Measurements from ENCODE around the gene BICDL2.
A peak's percentile ranks its signal among the peaks of the same experiment; 100 is the strongest.

The BICDL2 gene

DNA sequence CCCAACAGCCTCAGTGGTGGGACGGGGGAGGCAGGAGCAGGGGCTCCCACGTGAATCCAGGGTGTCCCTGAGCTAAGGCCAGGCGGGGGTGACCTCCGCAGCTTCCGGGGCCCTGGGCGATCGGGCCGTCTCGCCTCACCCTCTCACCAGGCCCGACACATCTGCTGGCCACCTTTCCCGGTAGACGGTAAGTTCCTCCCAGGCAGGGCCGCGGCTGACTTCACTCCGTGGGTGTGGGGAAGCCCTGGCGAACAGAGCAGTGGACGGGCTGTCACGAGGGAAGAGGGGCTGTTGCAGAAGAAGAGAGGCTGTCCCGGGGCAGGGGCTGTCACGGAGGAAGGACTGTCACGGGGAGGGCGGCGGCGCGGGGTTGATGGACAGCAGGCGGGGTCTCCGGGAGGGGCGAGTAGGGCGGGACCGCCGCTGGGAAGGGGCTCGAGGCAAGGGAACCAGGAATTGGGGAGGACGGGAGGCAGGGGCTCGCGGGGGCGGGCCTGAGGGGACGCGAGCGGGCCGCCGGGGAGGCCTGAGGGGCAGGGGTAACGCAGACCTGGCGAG lies 57.0 kb downstream of the BICDL2 start (continued):
- TF ChIP-seq, protein P1, sequence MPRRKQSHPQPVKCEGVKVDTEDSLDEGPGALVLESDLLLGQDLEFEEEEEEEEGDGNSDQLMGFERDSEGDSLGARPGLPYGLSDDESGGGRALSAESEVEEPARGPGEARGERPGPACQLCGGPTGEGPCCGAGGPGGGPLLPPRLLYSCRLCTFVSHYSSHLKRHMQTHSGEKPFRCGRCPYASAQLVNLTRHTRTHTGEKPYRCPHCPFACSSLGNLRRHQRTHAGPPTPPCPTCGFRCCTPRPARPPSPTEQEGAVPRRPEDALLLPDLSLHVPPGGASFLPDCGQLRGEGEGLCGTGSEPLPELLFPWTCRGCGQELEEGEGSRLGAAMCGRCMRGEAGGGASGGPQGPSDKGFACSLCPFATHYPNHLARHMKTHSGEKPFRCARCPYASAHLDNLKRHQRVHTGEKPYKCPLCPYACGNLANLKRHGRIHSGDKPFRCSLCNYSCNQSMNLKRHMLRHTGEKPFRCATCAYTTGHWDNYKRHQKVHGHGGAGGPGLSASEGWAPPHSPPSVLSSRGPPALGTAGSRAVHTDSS (tag by site-specific recombination; IDR thresholded peaks at IDR 0.05): no peak
- TF ChIP-seq ZNF366 (tag by site-specific recombination; conservative IDR thresholded peaks at IDR 0.05) (no peak), ZNF843 (tag by site-specific recombination; IDR thresholded peaks at IDR 0.05) (no peak), ZNF221 (tag by site-specific recombination; IDR thresholded peaks at IDR 0.05; ENCODE audit: borderline replicate concordance) (no peak), EGR2 (tag by site-specific recombination; IDR thresholded peaks at IDR 0.05; ENCODE audit: low read depth) (peak; percentile 52), ZNF214 (tag by site-specific recombination; IDR thresholded peaks at IDR 0.05; ENCODE audit: borderline replicate concordance) (no peak), ZNF121 (tag by site-specific recombination; IDR thresholded peaks at IDR 0.05) (no peak)
- TF ChIP-seq, protein P2, sequence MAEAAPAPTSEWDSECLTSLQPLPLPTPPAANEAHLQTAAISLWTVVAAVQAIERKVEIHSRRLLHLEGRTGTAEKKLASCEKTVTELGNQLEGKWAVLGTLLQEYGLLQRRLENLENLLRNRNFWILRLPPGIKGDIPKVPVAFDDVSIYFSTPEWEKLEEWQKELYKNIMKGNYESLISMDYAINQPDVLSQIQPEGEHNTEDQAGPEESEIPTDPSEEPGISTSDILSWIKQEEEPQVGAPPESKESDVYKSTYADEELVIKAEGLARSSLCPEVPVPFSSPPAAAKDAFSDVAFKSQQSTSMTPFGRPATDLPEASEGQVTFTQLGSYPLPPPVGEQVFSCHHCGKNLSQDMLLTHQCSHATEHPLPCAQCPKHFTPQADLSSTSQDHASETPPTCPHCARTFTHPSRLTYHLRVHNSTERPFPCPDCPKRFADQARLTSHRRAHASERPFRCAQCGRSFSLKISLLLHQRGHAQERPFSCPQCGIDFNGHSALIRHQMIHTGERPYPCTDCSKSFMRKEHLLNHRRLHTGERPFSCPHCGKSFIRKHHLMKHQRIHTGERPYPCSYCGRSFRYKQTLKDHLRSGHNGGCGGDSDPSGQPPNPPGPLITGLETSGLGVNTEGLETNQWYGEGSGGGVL (tag by site-specific recombination; IDR thresholded peaks at IDR 0.05): peak; percentile 11
- TF ChIP-seq, protein P3, sequence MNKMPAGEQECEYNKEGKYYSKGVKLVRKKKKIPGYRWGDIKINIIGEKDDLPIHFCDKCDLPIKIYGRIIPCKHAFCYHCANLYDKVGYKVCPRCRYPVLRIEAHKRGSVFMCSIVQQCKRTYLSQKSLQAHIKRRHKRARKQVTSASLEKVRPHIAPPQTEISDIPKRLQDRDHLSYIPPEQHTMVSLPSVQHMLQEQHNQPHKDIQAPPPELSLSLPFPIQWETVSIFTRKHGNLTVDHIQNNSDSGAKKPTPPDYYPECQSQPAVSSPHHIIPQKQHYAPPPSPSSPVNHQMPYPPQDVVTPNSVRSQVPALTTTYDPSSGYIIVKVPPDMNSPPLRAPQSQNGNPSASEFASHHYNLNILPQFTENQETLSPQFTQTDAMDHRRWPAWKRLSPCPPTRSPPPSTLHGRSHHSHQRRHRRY (tag by site-specific recombination; IDR thresholded peaks at IDR 0.05): no peak
- TF ChIP-seq, protein P4, sequence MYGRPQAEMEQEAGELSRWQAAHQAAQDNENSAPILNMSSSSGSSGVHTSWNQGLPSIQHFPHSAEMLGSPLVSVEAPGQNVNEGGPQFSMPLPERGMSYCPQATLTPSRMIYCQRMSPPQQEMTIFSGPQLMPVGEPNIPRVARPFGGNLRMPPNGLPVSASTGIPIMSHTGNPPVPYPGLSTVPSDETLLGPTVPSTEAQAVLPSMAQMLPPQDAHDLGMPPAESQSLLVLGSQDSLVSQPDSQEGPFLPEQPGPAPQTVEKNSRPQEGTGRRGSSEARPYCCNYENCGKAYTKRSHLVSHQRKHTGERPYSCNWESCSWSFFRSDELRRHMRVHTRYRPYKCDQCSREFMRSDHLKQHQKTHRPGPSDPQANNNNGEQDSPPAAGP (tag by site-specific recombination; IDR thresholded peaks at IDR 0.05): 0 out of 2 replicates have a peak, but pooled peaks have one; percentile 38

Measured in HEK293 (cell line).